CD4-positive, alpha-beta memory T cell (primary cell): ENCODE data around the gene GSTM2. TPM values are rescaled to one million over a fixed set of nuclear protein-coding genes. Genes with fewer than 3 reads are reported as not detected.

Source experiments
- CTCF ChIA-PET: fragments of 350-600 bp; sonication (Branson Sonifier 250); formaldehyde crosslinking; loops from one replicate; lab custom pipeline; 2021; ENCODE audit warnings: inconsistent platforms; ENCODE audit not compliant: partially characterized antibody; lab: Charles Lee
- POLR2A ChIA-PET: fragments of 350-600 bp; sonication (Branson Sonifier 250); formaldehyde crosslinking; loops from one replicate; lab custom pipeline; 2021; ENCODE audit not compliant: partially characterized antibody; lab: Charles Lee
- DNase-seq, 5 donors: peaks; one replicate each; pipeline versions ENCODE4 v3.0.0 to v3.0.0-alpha.2; 2020 to 2022; ENCODE audit warnings: mixed read lengths in 1 of 5
- H3K27ac ChIP-seq: one replicate; pipeline ENCODE4 v1.7.0; 2013; ENCODE audit warnings: low read depth, low read length
- H3K27me3 ChIP-seq: 2 replicates; pipeline ENCODE4 v1.7.0; 2013; ENCODE audit warnings: mild to moderate bottlenecking, low read length, moderate library complexity; ENCODE audit not compliant: insufficient read depth
- H3K36me3 ChIP-seq: 2 replicates; pipeline ENCODE4 v1.7.0; 2013; ENCODE audit warnings: mild to moderate bottlenecking, low read length, moderate library complexity; ENCODE audit not compliant: insufficient read depth
- H3K4me1 ChIP-seq: 2 replicates; pipeline ENCODE4 v1.7.0; 2013; ENCODE audit warnings: mild to moderate bottlenecking, low read length, moderate library complexity; ENCODE audit not compliant: insufficient read depth
- H3K4me3 ChIP-seq, 2 donors: one replicate each; pipeline ENCODE4 v1.7.0; 2013; ENCODE audit warnings: low read length in 2 of 2, mild to moderate bottlenecking in 1 of 2
- H3K9me3 ChIP-seq, 2 donors: one replicate each; pipeline ENCODE4 v1.7.0; 2013; ENCODE audit warnings: low read length in 2 of 2, control low read depth in 1 of 2; ENCODE audit not compliant: control insufficient read depth in 1 of 2
- H3K27ac Mint-ChIP-seq, 7 donors: one replicate each; pipeline ENCODE4 v1.8.0; 2020 to 2021; ENCODE audit warnings: mixed read lengths in 7 of 7, mild to moderate bottlenecking in 6 of 7, inconsistent platforms in 3 of 7, moderate library complexity in 3 of 7
- H3K27me3 Mint-ChIP-seq, 2 donors: one replicate each; pipeline ENCODE4 v1.8.0; 2020 to 2021; ENCODE audit warnings: mixed read lengths in 2 of 2
- H3K36me3 Mint-ChIP-seq, 2 donors: one replicate each; pipeline ENCODE4 v1.8.0; 2020 to 2021; ENCODE audit warnings: mixed read lengths in 2 of 2, inconsistent platforms in 1 of 2, mild to moderate bottlenecking in 1 of 2
- H3K4me1 Mint-ChIP-seq, 4 donors: one replicate each; pipeline ENCODE4 v1.8.0; 2020 to 2021; ENCODE audit warnings: mixed read lengths in 4 of 4, mild to moderate bottlenecking in 1 of 4
- H3K4me3 Mint-ChIP-seq, 8 donors: one replicate each; pipeline ENCODE4 v1.8.0; 2020 to 2021; ENCODE audit warnings: mixed read lengths in 8 of 8, mild to moderate bottlenecking in 7 of 8, moderate library complexity in 6 of 8, inconsistent platforms in 3 of 8
- H3K9me3 Mint-ChIP-seq, 8 donors: one replicate each; pipeline ENCODE4 v1.8.0; 2020 to 2021; ENCODE audit warnings: mixed read lengths in 8 of 8, mild to moderate bottlenecking in 5 of 8, inconsistent platforms in 3 of 8, moderate library complexity in 1 of 8
- intact Hi-C: fragments of 100-400 bp; cut with micrococcal nuclease; formaldehyde crosslinking; loops from one replicate; pipeline ENCODE4 v1.15.1; 2023
- polyA plus RNA-seq, 2 donors: library from polyadenylated mRNA; unstranded; fragments of 300-500 nt; fragmentation: Illumina TruSeq; gene quantifications; one replicate each; pipeline ENCODE4 v1.2.3, GENCODE V29; 2021
- total RNA-seq, 2 experiments: library from RNA; stranded (reverse); gene quantifications; one replicate each; pipeline ENCODE4 v1.2.3, GENCODE V29; 2021

GSTM2 gene
- total and polyA plus RNA-seq, 4 experiments from 2014 or later = 11.8 to 31.4 (median 22.5) TPM

DNA sequence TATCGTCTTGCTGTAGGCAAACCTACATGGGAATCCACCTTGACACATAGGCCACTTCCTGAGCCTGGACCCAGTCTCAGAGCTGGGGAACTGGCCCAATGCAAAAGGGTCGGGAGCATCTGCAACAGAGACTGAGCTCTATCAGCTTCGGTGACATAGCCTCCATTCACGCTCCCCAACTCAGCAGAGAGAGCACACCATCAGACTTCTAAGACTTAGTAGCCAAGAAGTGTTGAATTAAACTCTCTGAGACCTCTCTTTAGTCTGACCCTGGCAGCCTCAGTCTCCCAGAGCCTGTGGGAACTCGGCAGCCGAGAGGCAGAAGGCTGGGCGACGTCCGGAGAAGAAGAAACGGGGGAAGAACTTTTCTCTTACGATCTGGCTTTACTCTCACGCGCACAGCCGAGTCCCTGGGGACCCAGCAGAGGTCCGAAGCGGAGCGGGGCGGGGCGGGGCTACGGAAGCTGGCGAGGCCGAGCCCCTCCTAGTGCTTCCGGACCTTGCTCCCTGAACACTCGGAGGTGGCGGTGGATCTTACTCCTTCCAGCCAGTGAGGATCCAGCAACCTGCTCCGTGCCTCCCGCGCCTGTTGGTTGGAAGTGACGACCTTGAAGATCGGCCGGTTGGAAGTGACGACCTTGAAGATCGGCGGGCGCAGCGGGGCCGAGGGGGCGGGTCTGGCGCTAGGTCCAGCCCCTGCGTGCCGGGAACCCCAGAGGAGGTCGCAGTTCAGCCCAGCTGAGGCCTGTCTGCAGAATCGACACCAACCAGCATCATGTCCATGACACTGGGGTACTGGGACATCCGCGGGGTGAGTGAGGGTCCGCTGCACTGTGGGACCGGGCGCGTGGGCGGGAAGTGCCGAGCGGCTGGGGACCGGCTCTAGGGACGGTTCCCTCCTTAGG lies 12.0 kb upstream of the GSTM2 start, which contains the start of gene GSTM4:
GSTM4 (plus strand) TSS at position 485 of the 905 bp plus-strand sequence; CDS start at position 776, 291 bp downstream.
- Mint-ChIP-seq H3K27ac (peak within 1 kb of the TSS; percentile 72 to 95 (median 89)), H3K4me1 (peaks cover 7 to 25% (median 15%) of the 10 kb centered on the region in 4 donors), H3K4me3 (peak within 1 kb of the TSS; percentile 89 to 98 (median 94)), H3K36me3 (peaks cover 0 to 9% of the 10 kb centered on the region in 2 donors), H3K9me3 (no peaks in the 10 kb centered on the region), H3K27me3 (peaks cover 1 to 7% of the 10 kb centered on the region in 2 donors)
- intact Hi-C loops = loop anchor here (5.0 kb wide), 1 partner anchor 326 kb away; the partner anchor contains the start of gene AHCYL1
- peaks cover 12% of the 10 kb centered on the region for H3K4me1 ChIP-seq
- peak within 1 kb of the TSS; percentile 49 to 70 for H3K4me3 ChIP-seq
- no peaks in the 10 kb centered on the region for H3K9me3 ChIP-seq
- peak within 1 kb of the TSS; percentile 52 for H3K27ac ChIP-seq
- POLR2A ChIA-PET = interaction anchor here (0.9 to 1.9 kb wide), 5 partner anchors 16 to 329 kb away, joined by 3 to 10 read pairs (median 4); partner anchors contain the start of genes AHCYL1, AMPD2, GNAI3 and GNAT2
- H3K27me3 ChIP-seq = peaks cover 4% of the 10 kb centered on the region
- CTCF ChIA-PET = interaction anchor here (0.9 to 2.4 kb wide), 9 partner anchors 10 to 374 kb away, joined by 3 to 18 read pairs (median 7); partner anchors contain the start of gene AHCYL1
- DNase-seq = peak; percentile 19 to 60 (median 42)
- H3K36me3 ChIP-seq = no peaks in the 10 kb centered on the region

DNA sequence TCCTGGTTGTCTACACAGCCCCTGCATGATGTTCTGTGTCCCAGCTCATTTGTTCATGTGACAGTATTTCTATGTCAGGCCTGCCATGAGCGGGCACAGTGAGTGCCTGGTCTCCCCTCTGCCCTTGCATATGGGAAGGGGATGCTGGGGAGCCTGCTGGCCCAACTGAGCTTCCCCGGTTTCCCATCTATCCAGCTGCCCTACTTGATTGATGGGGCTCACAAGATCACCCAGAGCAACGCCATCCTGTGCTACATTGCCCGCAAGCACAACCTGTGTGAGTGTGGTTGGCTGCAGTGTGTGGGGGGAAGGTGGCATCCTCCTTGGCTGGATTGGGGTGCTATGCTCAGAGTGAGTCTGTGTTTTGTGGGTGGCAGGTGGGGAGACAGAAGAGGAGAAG lies 10.5 kb upstream of the GSTM2 start:
- H3K9me3 ChIP-seq = no peaks in the 10 kb centered on the region
- H3K36me3 ChIP-seq = no peaks in the 10 kb centered on the region
- ChIA-PET POLR2A (no interaction called here), CTCF (interaction anchor here (0.8 to 1.6 kb wide), 3 partner anchors 117 to 327 kb away, joined by 3 to 4 read pairs (median 3); partner anchors contain the start of gene AHCYL1)
- H3K27ac ChIP-seq = no peak overlapping the region
- peaks cover 12% of the 10 kb centered on the region for H3K4me1 ChIP-seq
- Mint-ChIP-seq H3K27ac (peak overlapping the region in 1 of 7 donors; percentile 48), H3K4me3 (peak overlapping the region in 7 of 8 donors; percentile 10 to 93 (median 57)), H3K27me3 (peaks cover 1 to 5% of the 10 kb centered on the region in 2 donors), H3K9me3 (no peaks in the 10 kb centered on the region), H3K36me3 (peaks cover 0 to 12% of the 10 kb centered on the region in 2 donors), H3K4me1 (peaks cover 7 to 25% (median 15%) of the 10 kb centered on the region in 4 donors)
- H3K4me3 ChIP-seq = no peak overlapping the region
- intact Hi-C loops = loop anchor here (5.0 kb wide), 1 partner anchor 325 kb away; the partner anchor contains the start of gene AHCYL1
- H3K27me3 ChIP-seq = no peaks in the 10 kb centered on the region
- no peak for DNase-seq

DNA sequence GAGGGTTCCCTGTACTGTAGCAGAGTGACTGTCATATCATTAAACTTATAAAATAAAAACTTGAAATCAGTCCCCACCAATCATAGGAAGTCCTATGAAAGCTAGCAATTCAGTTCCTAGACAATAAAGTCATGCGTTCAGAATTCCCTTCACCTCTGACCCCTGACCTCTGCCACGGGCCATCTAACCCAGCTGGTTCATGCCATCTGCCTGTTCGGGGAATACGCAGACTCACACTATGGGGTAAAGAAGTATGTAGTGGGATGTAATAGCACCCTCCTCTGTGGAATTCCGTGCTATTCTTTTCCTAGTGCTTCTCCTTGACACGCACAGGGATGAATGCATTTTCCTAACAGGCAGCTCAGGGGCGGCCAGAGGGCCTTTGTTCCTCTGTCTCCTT lies 9.9 kb upstream of the GSTM2 start:
- H3K9me3 ChIP-seq = no peaks in the 10 kb centered on the region
- Mint-ChIP-seq H3K27me3 (peaks cover 1 to 4% of the 10 kb centered on the region in 2 donors), H3K9me3 (no peaks in the 10 kb centered on the region), H3K27ac (no peak overlapping the region), H3K36me3 (peaks cover 0 to 12% of the 10 kb centered on the region in 2 donors), H3K4me3 (peak overlapping the region in 5 of 8 donors; percentile 44 to 66 (median 59)), H3K4me1 (peaks cover 7 to 25% (median 15%) of the 10 kb centered on the region in 4 donors)
- ChIA-PET POLR2A (interaction anchor here (0.8 to 1.4 kb wide), 2 partner anchors 10 to 14 kb away, joined by 3 read pairs; partner anchors contain the start of gene GSTM2), CTCF (interaction anchor here (1.0 kb wide), 2 partner anchors 18 to 325 kb away, joined by 3 to 8 read pairs; no protein-coding TSS in a partner anchor)
- no peaks in the 10 kb centered on the region for H3K36me3 ChIP-seq
- no peak overlapping the region for H3K4me3 ChIP-seq
- DNase-seq = no peak
- intact Hi-C loops = loop anchor here (5.0 kb wide), 1 partner anchor 324 kb away; the partner anchor contains the start of gene AHCYL1
- H3K27me3 ChIP-seq = no peaks in the 10 kb centered on the region
- peaks cover 12% of the 10 kb centered on the region for H3K4me1 ChIP-seq
- no peak overlapping the region for H3K27ac ChIP-seq

DNA sequence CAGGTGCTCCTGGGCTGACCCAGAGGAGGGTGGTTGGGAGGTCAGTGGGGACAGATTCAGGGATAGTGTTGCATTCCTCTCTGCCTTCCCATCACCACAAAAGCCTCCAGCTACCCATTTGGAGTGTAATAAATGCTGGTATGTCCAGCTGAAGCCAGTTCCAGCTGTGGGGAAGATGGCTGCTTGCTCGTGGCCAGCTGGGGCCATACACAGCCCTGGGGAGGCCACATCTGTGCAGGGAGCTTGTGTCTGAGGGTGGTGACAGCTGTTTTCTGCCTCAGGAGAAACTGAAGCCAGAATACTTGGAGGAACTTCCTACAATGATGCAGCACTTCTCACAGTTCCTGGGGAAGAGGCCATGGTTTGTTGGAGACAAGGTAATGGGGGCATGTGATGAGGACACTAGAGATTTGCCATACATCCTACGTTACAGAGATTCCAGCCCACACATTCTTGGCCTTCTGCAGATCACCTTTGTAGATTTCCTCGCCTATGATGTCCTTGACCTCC lies 9.3 kb upstream of the GSTM2 start:
- Mint-ChIP-seq H3K27me3 (peaks cover 0 to 3% of the 10 kb centered on the region in 2 donors), H3K27ac (peak overlapping the region in 1 of 7 donors; percentile 29), H3K36me3 (peaks cover 0 to 12% of the 10 kb centered on the region in 2 donors), H3K9me3 (no peaks in the 10 kb centered on the region), H3K4me1 (peaks cover 7 to 25% (median 15%) of the 10 kb centered on the region in 4 donors), H3K4me3 (peak overlapping the region in 1 of 8 donors; percentile 30)
- H3K27ac ChIP-seq = no peak overlapping the region
- no peaks in the 10 kb centered on the region for H3K36me3 ChIP-seq
- CTCF ChIA-PET = interaction anchor here (1.0 kb wide), 1 partner anchor 18 kb away, joined by 8 read pairs; no protein-coding TSS in a partner anchor
- intact Hi-C loops = loop anchor here (5.0 kb wide), 1 partner anchor 324 kb away; the partner anchor contains the start of gene AHCYL1
- H3K9me3 ChIP-seq = no peaks in the 10 kb centered on the region
- DNase-seq = no peak
- POLR2A ChIA-PET = interaction anchor here (0.8 to 1.4 kb wide), 2 partner anchors 10 to 15 kb away, joined by 3 read pairs; partner anchors contain the start of gene GSTM2
- no peaks in the 10 kb centered on the region for H3K27me3 ChIP-seq
- H3K4me3 ChIP-seq = no peak overlapping the region
- H3K4me1 ChIP-seq = peaks cover 12% of the 10 kb centered on the region

DNA sequence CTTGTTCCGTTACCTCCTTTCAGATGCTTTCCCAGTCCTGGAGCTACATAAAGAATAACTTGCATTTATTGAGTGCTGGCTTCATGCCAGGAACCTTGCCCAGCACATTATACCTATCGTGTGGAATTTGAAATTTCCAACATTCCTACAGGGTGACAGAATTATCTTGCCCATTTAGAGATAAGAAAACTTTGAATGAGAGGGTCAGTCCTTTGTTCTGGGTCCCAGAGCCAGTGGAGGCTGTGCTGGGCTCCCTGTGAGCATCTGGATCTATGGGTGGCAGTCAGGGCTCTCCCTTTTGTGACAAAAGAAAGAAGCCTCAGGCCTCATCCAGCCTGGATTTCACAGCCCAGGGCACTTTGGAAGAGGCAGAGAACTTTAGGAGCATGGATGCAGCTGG lies 8.7 kb upstream of the GSTM2 start:
- Histone ChIP-seq H3K4me1 (peaks cover 12% of the 10 kb centered on the region), H3K9me3 (no peaks in the 10 kb centered on the region), H3K4me3 (no peak overlapping the region), H3K36me3 (no peaks in the 10 kb centered on the region), H3K27me3 (no peaks in the 10 kb centered on the region), H3K27ac (no peak overlapping the region)
- ChIA-PET CTCF (no interaction called here), POLR2A (interaction anchor here (1.4 kb wide), 1 partner anchor 15 kb away, joined by 3 read pairs; no protein-coding TSS in a partner anchor)
- no peaks in the 10 kb centered on the region for H3K9me3 Mint-ChIP-seq
- H3K27ac Mint-ChIP-seq = peak overlapping the region in 2 of 7 donors; percentile 26 to 36
- H3K27me3 Mint-ChIP-seq = peaks cover 0 to 2% of the 10 kb centered on the region in 2 donors
- no peak overlapping the region for H3K4me3 Mint-ChIP-seq
- H3K36me3 Mint-ChIP-seq = peaks cover 0 to 12% of the 10 kb centered on the region in 2 donors
- intact Hi-C loops = loop anchor here (5.0 kb wide), 1 partner anchor 323 kb away; the partner anchor contains the start of gene AHCYL1
- no peak for DNase-seq
- peaks cover 7 to 25% (median 15%) of the 10 kb centered on the region in 4 donors for H3K4me1 Mint-ChIP-seq

DNA sequence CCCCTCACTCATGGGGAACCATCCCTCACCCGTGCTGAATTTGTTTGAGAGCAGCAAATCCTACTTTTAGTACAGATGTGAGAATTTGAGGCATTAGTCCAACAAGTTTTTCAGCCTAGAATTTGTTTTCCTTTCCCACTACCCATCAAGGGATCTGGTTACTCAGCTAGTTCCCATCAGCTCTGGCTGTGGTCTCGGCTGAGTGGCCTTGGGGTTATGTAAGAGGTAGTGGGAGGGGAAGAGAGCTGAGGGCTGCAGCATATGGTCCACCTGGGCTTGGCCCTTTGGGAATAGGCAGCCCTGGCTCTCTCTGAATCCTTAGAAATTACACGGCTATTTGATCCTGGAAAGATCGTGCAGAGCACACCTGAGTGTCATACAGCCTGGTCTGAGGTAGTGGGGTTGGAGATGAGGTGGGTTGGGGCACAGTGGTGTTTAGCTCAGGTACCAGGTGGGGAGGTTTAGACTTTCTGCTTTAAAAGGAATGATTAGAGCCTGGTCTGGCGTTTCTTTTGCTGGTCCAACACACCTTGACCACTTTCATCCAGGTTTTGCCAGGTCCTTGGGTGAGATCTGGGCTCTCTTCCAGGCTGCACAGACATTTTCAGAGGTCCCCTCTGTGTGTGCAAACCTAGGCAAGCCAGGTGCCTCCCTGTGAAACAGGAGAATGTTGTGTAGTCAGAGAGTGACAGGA lies 7.7 kb upstream of the GSTM2 start:
- peaks cover 10% of the 10 kb centered on the region for H3K4me1 ChIP-seq
- no peak overlapping the region for H3K4me3 ChIP-seq
- CTCF ChIA-PET = interaction anchor here (1.2 kb wide), 1 partner anchor 20 kb away, joined by 7 read pairs; no protein-coding TSS in a partner anchor
- no peaks in the 10 kb centered on the region for H3K36me3 ChIP-seq
- H3K4me1 Mint-ChIP-seq = peaks cover 7 to 21% (median 10%) of the 10 kb centered on the region in 4 donors
- H3K27me3 Mint-ChIP-seq = no peaks in the 10 kb centered on the region
- POLR2A ChIA-PET = no interaction called here
- no peak overlapping the region for H3K27ac ChIP-seq
- H3K9me3 Mint-ChIP-seq = no peaks in the 10 kb centered on the region
- H3K9me3 ChIP-seq = no peaks in the 10 kb centered on the region
- intact Hi-C loops = loop anchor here (5.0 kb wide), 1 partner anchor 322 kb away; the partner anchor contains the start of gene AHCYL1
- no peaks in the 10 kb centered on the region for H3K27me3 ChIP-seq
- no peak for DNase-seq
- no peak overlapping the region for H3K4me3 Mint-ChIP-seq
- H3K27ac Mint-ChIP-seq = peak overlapping the region in 2 of 7 donors; percentile 18 to 29
- H3K36me3 Mint-ChIP-seq = peaks cover 0 to 12% of the 10 kb centered on the region in 2 donors
